ENCODE data around the gene OR6Y1. TPM values are rescaled to one million over a fixed set of nuclear protein-coding genes. Genes with fewer than 3 reads are reported as not detected.

OR6Y1 gene
- total and polyA plus RNA-seq, 2 of the 8 experiments (the other 6 are each of a cell fraction or from before 2014, with no cell fraction given), result 0.07 TPM; not detected in 1

- TF ChIP-seq TAF7 (optimal IDR thresholded peaks at IDR 0.05; ENCODE audit: borderline replicate concordance, low read depth, low read length) (no peak), CBX8 (IDR thresholded peaks at IDR 0.05; ENCODE audit: borderline replicate concordance, low read depth, low read length) (no peak), MAFK (IDR thresholded peaks at IDR 0.05; ENCODE audit: low read depth, low read length) (no peak), JUND (IDR thresholded peaks at IDR 0.05; ENCODE audit: low read length) (no peak), FOSL1 (IDR thresholded peaks at IDR 0.05; ENCODE audit: insufficient read depth, low read depth, low read length) (no peak), GABPA (IDR thresholded peaks at IDR 0.05; ENCODE audit: borderline replicate concordance, insufficient read depth, low read length) (no peak)
- TF ChIP-seq, protein P1, sequence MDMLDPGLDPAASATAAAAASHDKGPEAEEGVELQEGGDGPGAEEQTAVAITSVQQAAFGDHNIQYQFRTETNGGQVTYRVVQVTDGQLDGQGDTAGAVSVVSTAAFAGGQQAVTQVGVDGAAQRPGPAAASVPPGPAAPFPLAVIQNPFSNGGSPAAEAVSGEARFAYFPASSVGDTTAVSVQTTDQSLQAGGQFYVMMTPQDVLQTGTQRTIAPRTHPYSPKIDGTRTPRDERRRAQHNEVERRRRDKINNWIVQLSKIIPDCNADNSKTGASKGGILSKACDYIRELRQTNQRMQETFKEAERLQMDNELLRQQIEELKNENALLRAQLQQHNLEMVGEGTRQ (IDR thresholded peaks at IDR 0.05; ENCODE audit: low read length), result no peak
Observed at GRCh38 chr1:158520955-158521665, 33.1 kb downstream of the OR6Y1 start (continued).
